NCI-H2029 treated with DMSO at 0.1 percent for 48 hours (cell line): ENCODE measurements around the gene RASGRP2.

Experiments used
- DNase-seq: peaks from one replicate; lab custom pipeline; 2025; lab: John Stamatoyannopoulos, UW

Gene RASGRP2

GRCh38 chr11:64755681-64756361 lies 11.9 kb upstream of the RASGRP2 start:
- DNase-seq, result no peak

- DNase-seq, result no peak
Measured at GRCh38 chr11:64754919-64755662, 11.1 kb upstream of the RASGRP2 start.

GRCh38 chr11:64754124-64754918 lies 10.4 kb upstream of the RASGRP2 start:
- no peak for DNase-seq

- no peak for DNase-seq
Measured at GRCh38 chr11:64753380-64754123, 9.6 kb upstream of the RASGRP2 start.

- no peak for DNase-seq
Measured at GRCh38 chr11:64753019-64753379, 9.1 kb upstream of the RASGRP2 start.

- DNase-seq, result no peak
Measured at GRCh38 chr11:64752175-64752970, 8.4 kb upstream of the RASGRP2 start.

- DNase-seq, result no peak
Measured at GRCh38 chr11:64751580-64751979, 7.6 kb upstream of the RASGRP2 start.

GRCh38 chr11:64751136-64751535 lies 7.2 kb upstream of the RASGRP2 start:
- DNase-seq, result no peak

- DNase-seq, result no peak
Measured at GRCh38 chr11:64750361-64751054, 6.6 kb upstream of the RASGRP2 start.

GRCh38 chr11:64747961-64748665 lies 4.2 kb upstream of the RASGRP2 start:
- DNase-seq, result no peak

- no peak for DNase-seq
Measured at GRCh38 chr11:64746486-64746885, 2.5 kb upstream of the RASGRP2 start.

- no peak for DNase-seq
Measured at GRCh38 chr11:64745521-64746328, 1.8 kb upstream of the RASGRP2 start.

GRCh38 chr11:64745189-64745520 lies 1.2 kb upstream of the RASGRP2 start:
- DNase-seq, result no peak

- DNase-seq, result no peak
Measured at GRCh38 chr11:64744544-64745188, 724 bp upstream of the RASGRP2 start.

- DNase-seq, result no peak
Measured at GRCh38 chr11:64742889-64743590, 902 bp downstream of the RASGRP2 start.

- DNase-seq, result no peak
Measured at GRCh38 chr11:64742087-64742888, 1.7 kb downstream of the RASGRP2 start.

- DNase-seq, result no peak
Measured at GRCh38 chr11:64741375-64742086, 2.4 kb downstream of the RASGRP2 start.
